Gastroesophageal sphincter (tissue), 4 donors: ENCODE data around the gene TGFBR3. TPM values are rescaled to one million over a fixed set of nuclear protein-coding genes. Genes with fewer than 3 reads are reported as not detected.

Experiments used
- ATAC-seq: fragments of 150-250 bp; one replicate; pipeline ENCODE4 v1.9.1; 2016; ENCODE audit warnings: mild to moderate bottlenecking, moderate library complexity
- H3K27ac ChIP-seq, 4 donors: fragments of 200-600 bp; sonication (generic) in 3 of 4; 1 replicate in 3 of 4; 2 replicates in 1 of 4; pipeline ENCODE4 v1.5.1; 2016 to 2019
- H3K27me3 ChIP-seq: fragments of 200-600 bp; sonication (generic); one replicate; pipeline ENCODE4 v1.5.1; 2019
- H3K36me3 ChIP-seq, 2 donors: fragments of 200-600 bp; sonication (generic); one replicate each; pipeline ENCODE4 v1.5.1; 2019; ENCODE audit warnings: control low read depth in 1 of 2
- H3K4me1 ChIP-seq, 3 donors: fragments of 200-600 bp; sonication (generic); 1 replicate in 2 of 3; 2 replicates in 1 of 3; pipeline ENCODE4 v1.5.1; 2016 to 2019; ENCODE audit warnings: control low read depth in 2 of 3
- H3K4me3 ChIP-seq, 2 donors: fragments of 200-600 bp; sonication (generic); one replicate each; pipeline ENCODE4 v1.5.1; 2019; ENCODE audit warnings: mild to moderate bottlenecking in 1 of 2, moderate library complexity in 1 of 2
- H3K9me3 ChIP-seq, 3 donors: fragments of 200-600 bp; sonication (generic); one replicate each; pipeline ENCODE4 v1.5.1; 2017 to 2019; ENCODE audit warnings: control low read depth in 2 of 3
- CTCF ChIP-seq, 4 experiments: fragments of 200-600 bp in 2 of 4; fragments of 450-650 bp in 2 of 4; sonication (generic) in 1 of 4; IDR thresholded peaks; one replicate each; pipeline ENCODE4 v1.5.1; 2017 to 2019; ENCODE audit warnings: antibody characterized with exemption in 4 of 4, mild to moderate bottlenecking in 2 of 4, moderate library complexity in 2 of 4
- EP300 ChIP-seq: sonication (generic); formaldehyde crosslinking; IDR thresholded peaks from one replicate; pipeline ENCODE4 v1.6.1; 2017; ENCODE audit warnings: antibody characterized with exemption, mild to moderate bottlenecking
- POLR2A ChIP-seq, 2 donors: fragments of 450-650 bp; IDR thresholded peaks; one replicate each; pipeline ENCODE4 v1.6.1; 2017; ENCODE audit warnings: antibody characterized with exemption in 2 of 2, mild to moderate bottlenecking in 2 of 2, moderate library complexity in 1 of 2
- POLR2AphosphoS5 ChIP-seq: sonication (generic); formaldehyde crosslinking; IDR thresholded peaks from one replicate; pipeline ENCODE4 v1.6.1; 2017; ENCODE audit warnings: antibody characterized with exemption
- WGBS, 2 donors: methylation state at CpG; one replicate each; pipeline ENCODE4 v1.1.5; 2018; ENCODE audit warnings: low coverage in 1 of 2; 5-methylcytosine and 5-hydroxymethylcytosine counted together
- total RNA-seq, 4 donors: library from RNA; depleted of rRNA; stranded (reverse); fragments of >200 nt; gene quantifications; one replicate each; pipeline ENCODE4 v1.1.0, GENCODE V29; 2016

TGFBR3 gene
- total RNA-seq, 4 donors from 2014 or later, result 176 to 315 (median 248) TPM

GRCh38 chr1:91744953-91745639, 140.9 kb downstream of the TGFBR3 start:
- H3K36me3 ChIP-seq, result peaks cover 0 to 7% of the 10 kb centered on the region in 2 donors
- WGBS, 2 donors, result 36 to 59% methylated on average over 6 of the region's 6 CpGs
- no peaks in the 10 kb centered on the region for H3K9me3 ChIP-seq
- H3K4me1 ChIP-seq, result peaks cover 22 to 90% (median 45%) of the 10 kb centered on the region in 3 donors
- TF ChIP-seq CTCF (IDR thresholded peaks at IDR 0.05) (peak in 2 of 4 experiments; percentile 19 to 23), EP300 (no peak), POLR2A (IDR thresholded peaks at IDR 0.05) (no peak), POLR2AphosphoS5 (peak; percentile 20)
- peak overlapping the region; percentile 47 to 92 (median 76) for H3K27ac ChIP-seq
- H3K27me3 ChIP-seq, result no peaks in the 10 kb centered on the region
- ATAC-seq, result peak; percentile 81
- H3K4me3 ChIP-seq, result no peak overlapping the region

DNA sequence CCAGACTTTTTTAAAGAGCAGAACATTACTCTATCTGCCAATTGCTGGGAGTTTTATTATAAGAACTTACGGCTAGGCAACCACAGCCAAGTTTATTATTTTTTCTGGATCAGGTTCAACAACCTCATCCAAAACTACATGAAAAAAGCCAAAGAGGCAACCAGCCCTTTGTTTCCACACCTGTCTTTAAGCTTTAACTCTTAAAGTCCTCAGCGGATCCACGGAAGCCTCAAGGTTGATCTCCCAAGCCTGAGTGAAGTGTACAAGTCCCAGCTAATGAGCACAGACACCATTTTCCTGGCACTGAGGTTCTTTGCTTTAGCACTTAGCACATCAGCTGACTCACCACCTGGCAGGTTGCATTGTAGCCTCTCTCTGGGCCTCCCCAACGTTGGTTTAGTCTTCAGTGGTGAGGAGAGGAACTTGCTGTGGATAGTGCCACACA, 143.1 kb downstream of the TGFBR3 start:
- H3K36me3 ChIP-seq, result peaks cover 0 to 20% of the 10 kb centered on the region in 2 donors
- TF ChIP-seq CTCF (IDR thresholded peaks at IDR 0.05), result peak in 2 of 4 experiments; percentile 27 to 49
- no peak for TF ChIP-seq POLR2A (IDR thresholded peaks at IDR 0.05)
- TF ChIP-seq POLR2AphosphoS5, result peak; percentile 76
- TF ChIP-seq EP300, result no peak
- peak overlapping the region; percentile 81 to 92 (median 84) for H3K27ac ChIP-seq
- peaks cover 21 to 80% (median 45%) of the 10 kb centered on the region in 3 donors for H3K4me1 ChIP-seq
- no peaks in the 10 kb centered on the region for H3K27me3 ChIP-seq
- 15 to 39% methylated on average over 3 to 4 of the region's 4 CpGs for WGBS, 2 donors
- ATAC-seq, result peak; percentile 63
- H3K4me3 ChIP-seq, result no peak overlapping the region
- no peaks in the 10 kb centered on the region for H3K9me3 ChIP-seq

GRCh38 chr1:91741906-91742305, 144.0 kb downstream of the TGFBR3 start:
- Histone ChIP-seq H3K27me3 (no peaks in the 10 kb centered on the region), H3K4me3 (no peak overlapping the region), H3K9me3 (no peaks in the 10 kb centered on the region), H3K36me3 (peaks cover 0 to 17% of the 10 kb centered on the region in 2 donors), H3K27ac (peak overlapping the region; percentile 81 to 92 (median 84)), H3K4me1 (peaks cover 27 to 80% (median 49%) of the 10 kb centered on the region in 3 donors)
- WGBS, 2 donors, result 84 to 89% methylated on average over 5 to 6 of the region's 6 CpGs
- TF ChIP-seq CTCF (IDR thresholded peaks at IDR 0.05) (no peak), EP300 (no peak), POLR2A (IDR thresholded peaks at IDR 0.05) (no peak), POLR2AphosphoS5 (peak; percentile 5)
- no peak for ATAC-seq

- Histone ChIP-seq H3K27me3 (no peaks in the 10 kb centered on the region), H3K36me3 (peaks cover 0 to 13% of the 10 kb centered on the region in 2 donors), H3K27ac (peak overlapping the region; percentile 81 to 92 (median 84)), H3K4me1 (peaks cover 27 to 80% (median 47%) of the 10 kb centered on the region in 3 donors), H3K4me3 (no peak overlapping the region), H3K9me3 (no peaks in the 10 kb centered on the region)
- ATAC-seq, result no peak
- 80 to 93% methylated on average over 1 to 5 of the region's 5 CpGs for WGBS, 2 donors
- TF ChIP-seq EP300, result no peak
These were observed 144.7 kb downstream of the TGFBR3 start for GRCh38 chr1:91741301-91741700.

- no peak overlapping the region for H3K4me3 ChIP-seq
- 43 to 72% methylated on average over 1 to 3 of the region's 4 CpGs for WGBS, 2 donors
- ATAC-seq, result no peak
- no peak for TF ChIP-seq POLR2AphosphoS5
- no peak for TF ChIP-seq EP300
- TF ChIP-seq CTCF (IDR thresholded peaks at IDR 0.05), result no peak
- no peak for TF ChIP-seq POLR2A (IDR thresholded peaks at IDR 0.05)
- H3K27me3 ChIP-seq, result no peaks in the 10 kb centered on the region
- H3K36me3 ChIP-seq, result peaks cover 0 to 31% of the 10 kb centered on the region in 2 donors
- peaks cover 30 to 80% (median 33%) of the 10 kb centered on the region in 3 donors for H3K4me1 ChIP-seq
- peak overlapping the region; percentile 88 to 93 (median 90) for H3K27ac ChIP-seq
- H3K9me3 ChIP-seq, result no peaks in the 10 kb centered on the region
These were observed 148.3 kb downstream of the TGFBR3 start for GRCh38 chr1:91737650-91738049.
